Neural progenitor cell (in vitro differentiated cells): ENCODE data around the gene SPAG7. TPM values are rescaled to one million over a fixed set of nuclear protein-coding genes. Genes with fewer than 3 reads are reported as not detected.

Experiments used
- DNase-seq: peaks from one replicate; pipeline ENCODE4 v3.0.0-alpha.2; 2016; ENCODE audit warnings: low spot score
- H2AFZ ChIP-seq: fragments of 200-600 bp; sonication (generic); replicated peaks from 2 replicates; pipeline ENCODE4 v1.6.1; 2016; ENCODE audit warnings: antibody characterized with exemption
- H3F3A ChIP-seq: fragments of 200-600 bp; sonication (generic); 2 replicates; pipeline ENCODE4 v1.6.1; 2016; ENCODE audit warnings: antibody characterized with exemption, low read depth
- H3K27ac ChIP-seq: fragments of 200-600 bp; sonication (generic); 2 replicates; pipeline ENCODE4 v1.5.1; 2016; ENCODE audit warnings: mild to moderate bottlenecking
- H3K27me3 ChIP-seq: fragments of 200-600 bp; sonication (generic); 2 replicates; pipeline ENCODE4 v1.6.1; 2016; ENCODE audit warnings: mild to moderate bottlenecking, moderate library complexity
- H3K36me3 ChIP-seq: fragments of 200-600 bp; sonication (generic); 2 replicates; pipeline ENCODE4 v1.5.1; 2016
- H3K4me1 ChIP-seq: fragments of 200-600 bp; sonication (generic); 2 replicates; pipeline ENCODE4 v1.6.1; 2016; ENCODE audit warnings: mixed run types
- H3K4me2 ChIP-seq: fragments of 200-600 bp; sonication (generic); 2 replicates; pipeline ENCODE4 v1.6.1; 2016
- H3K4me3 ChIP-seq: fragments of 200-600 bp; sonication (generic); 2 replicates; pipeline ENCODE4 v1.5.1; 2016
- H3K79me2 ChIP-seq: fragments of 200-600 bp; sonication (generic); 2 replicates; pipeline ENCODE4 v1.6.1; 2016; ENCODE audit warnings: low read depth
- H3K9ac ChIP-seq: fragments of 200-600 bp; sonication (generic); 2 replicates; pipeline ENCODE4 v1.6.1; 2016
- H3K9me3 ChIP-seq: fragments of 200-600 bp; sonication (generic); 2 replicates; pipeline ENCODE4 v1.5.1; 2016; ENCODE audit warnings: low read depth
- H4K20me1 ChIP-seq: fragments of 200-600 bp; sonication (generic); 2 replicates; pipeline ENCODE4 v1.6.1; 2016; ENCODE audit warnings: low read depth
- H3K27ac Mint-ChIP-seq: 3 replicates; pipeline ENCODE4 v1.8.0; 2021; ENCODE audit warnings: mixed read lengths
- H3K27me3 Mint-ChIP-seq: 2 replicates; pipeline ENCODE4 v1.8.0; 2022; ENCODE audit warnings: low read depth, mild to moderate bottlenecking, inconsistent platforms, moderate library complexity, mixed read lengths; ENCODE audit not compliant: insufficient read depth
- H3K36me3 Mint-ChIP-seq: 3 replicates; pipeline ENCODE4 v1.8.0; 2021; ENCODE audit warnings: mixed read lengths
- H3K4me1 Mint-ChIP-seq: 3 replicates; pipeline ENCODE4 v1.8.0; 2021; ENCODE audit warnings: mixed read lengths
- H3K4me3 Mint-ChIP-seq: 3 replicates; pipeline ENCODE4 v1.8.0; 2021; ENCODE audit warnings: mild to moderate bottlenecking, moderate library complexity, mixed read lengths
- H3K9me3 Mint-ChIP-seq: 3 replicates; pipeline ENCODE4 v1.8.0; 2020; ENCODE audit warnings: mixed read lengths
- EZH2 ChIP-seq: fragments of 200-600 bp; sonication (generic); IDR thresholded peaks from 2 replicates; pipeline ENCODE4 v1.6.1; 2017; ENCODE audit warnings: antibody characterized with exemption, mild to moderate bottlenecking, moderate library complexity
- EZH2phosphoT487 ChIP-seq: fragments of 200-600 bp; sonication (generic); IDR thresholded peaks from 2 replicates; pipeline ENCODE4 v1.6.1; 2017; ENCODE audit warnings: antibody characterized with exemption
- total RNA-seq: library from RNA; depleted of rRNA; stranded (reverse); fragments of >200 nt; gene quantifications from 2 replicates; pipeline ENCODE4 v1.2.3, GENCODE V29; 2015; ENCODE audit warnings: low replicate concordance
- TF ChIP-seq, protein P1 (sequence below): fragments of 200-600 bp; sonication (generic); IDR thresholded peaks from 2 replicates; pipeline ENCODE4 v1.5.1; 2017; ENCODE audit warnings: antibody characterized with exemption, mild to moderate bottlenecking

The SPAG7 gene
- total RNA-seq, 1 donor from 2014 or later, result 79.7 TPM

DNA sequence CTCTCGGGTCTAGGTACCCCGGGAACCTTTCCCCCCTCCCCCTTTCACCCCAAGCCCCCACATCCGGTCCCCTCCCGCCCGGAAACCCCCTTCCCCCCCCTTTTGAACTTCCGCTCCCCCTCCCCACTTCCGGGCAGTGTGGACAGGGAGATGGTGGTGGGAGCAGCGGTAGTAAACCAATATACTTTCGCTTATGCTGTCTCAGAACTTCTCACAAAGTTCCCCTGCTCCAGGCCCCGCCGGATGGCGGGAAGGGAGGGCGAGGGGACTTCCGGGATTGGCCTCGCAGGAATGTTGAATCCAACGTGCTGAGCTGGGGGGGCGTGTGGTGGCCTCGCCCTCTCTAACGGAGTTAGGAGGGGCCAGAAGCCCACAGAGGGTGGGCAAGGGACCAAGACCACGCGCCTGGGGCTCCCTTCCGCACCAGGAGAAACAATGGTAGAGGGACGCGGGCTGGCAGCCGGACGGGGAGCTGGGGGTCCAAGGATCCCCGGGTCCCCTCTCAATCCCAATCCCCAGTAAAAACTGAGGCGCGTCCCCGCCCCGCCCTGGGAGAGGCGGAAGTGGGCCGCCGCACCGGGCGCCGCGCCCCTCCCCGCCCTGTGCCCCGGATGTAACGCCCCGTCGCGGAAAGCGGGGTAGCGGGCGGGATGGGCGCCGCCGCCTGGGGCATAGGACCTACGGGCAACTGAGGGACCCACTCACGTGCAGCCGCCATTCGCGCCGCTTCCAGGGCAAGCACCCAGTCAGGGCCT is 20.0 kb downstream of the SPAG7 start:
- Mint-ChIP-seq H3K4me3 (peak overlapping the region; percentile 93), H3K9me3 (no peaks in the 10 kb centered on the region), H3K27ac (peak overlapping the region; percentile 93), H3K27me3 (peaks cover 16% of the 10 kb centered on the region), H3K36me3 (peaks cover 24% of the 10 kb centered on the region), H3K4me1 (peaks cover 40% of the 10 kb centered on the region)
- Histone ChIP-seq H3K4me2 (peak overlapping the region; percentile 87), H3K27me3 (no peaks in the 10 kb centered on the region), H3K27ac (peak overlapping the region; percentile 71), H3K79me2 (peaks cover 61% of the 10 kb centered on the region), H3K9me3 (no peaks in the 10 kb centered on the region), H3F3A (peaks cover 89% of the 10 kb centered on the region), H3K9ac (peak overlapping the region; percentile 62), H3K4me1 (peaks cover 22% of the 10 kb centered on the region), H4K20me1 (peaks cover 39% of the 10 kb centered on the region), H3K36me3 (no peaks in the 10 kb centered on the region), H3K4me3 (peak overlapping the region; percentile 77), H2AFZ (peak overlapping the region; percentile 39)
- TF ChIP-seq EZH2, result no peak
- TF ChIP-seq EZH2phosphoT487, result no peak
- TF ChIP-seq, protein P1, sequence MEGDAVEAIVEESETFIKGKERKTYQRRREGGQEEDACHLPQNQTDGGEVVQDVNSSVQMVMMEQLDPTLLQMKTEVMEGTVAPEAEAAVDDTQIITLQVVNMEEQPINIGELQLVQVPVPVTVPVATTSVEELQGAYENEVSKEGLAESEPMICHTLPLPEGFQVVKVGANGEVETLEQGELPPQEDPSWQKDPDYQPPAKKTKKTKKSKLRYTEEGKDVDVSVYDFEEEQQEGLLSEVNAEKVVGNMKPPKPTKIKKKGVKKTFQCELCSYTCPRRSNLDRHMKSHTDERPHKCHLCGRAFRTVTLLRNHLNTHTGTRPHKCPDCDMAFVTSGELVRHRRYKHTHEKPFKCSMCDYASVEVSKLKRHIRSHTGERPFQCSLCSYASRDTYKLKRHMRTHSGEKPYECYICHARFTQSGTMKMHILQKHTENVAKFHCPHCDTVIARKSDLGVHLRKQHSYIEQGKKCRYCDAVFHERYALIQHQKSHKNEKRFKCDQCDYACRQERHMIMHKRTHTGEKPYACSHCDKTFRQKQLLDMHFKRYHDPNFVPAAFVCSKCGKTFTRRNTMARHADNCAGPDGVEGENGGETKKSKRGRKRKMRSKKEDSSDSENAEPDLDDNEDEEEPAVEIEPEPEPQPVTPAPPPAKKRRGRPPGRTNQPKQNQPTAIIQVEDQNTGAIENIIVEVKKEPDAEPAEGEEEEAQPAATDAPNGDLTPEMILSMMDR, result no peak
- DNase-seq, result peak; percentile 81

DNA sequence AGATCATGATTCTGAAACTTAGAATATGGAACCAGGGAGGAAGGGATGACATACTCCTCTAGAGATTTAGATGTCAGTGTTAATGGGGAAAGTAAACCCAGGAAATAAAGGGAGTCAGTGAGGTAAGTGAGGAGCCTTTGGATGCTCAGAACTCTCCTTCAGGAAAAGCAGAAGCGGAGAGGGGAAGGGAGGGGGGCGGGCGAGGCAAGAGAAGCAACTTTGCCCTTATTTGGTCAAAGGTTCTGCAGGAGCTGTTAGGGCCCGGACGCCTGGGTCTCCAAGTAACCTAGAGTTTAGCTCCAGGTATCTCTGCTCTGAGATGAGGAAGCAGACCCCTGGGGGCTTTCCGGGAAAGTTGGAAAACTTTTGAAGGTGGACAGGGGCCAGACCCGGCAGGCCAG is 20.6 kb downstream of the SPAG7 start:
- no peak for TF ChIP-seq EZH2
- TF ChIP-seq, protein P1, result no peak
- TF ChIP-seq EZH2phosphoT487, result no peak
- Histone ChIP-seq H3K27ac (peak overlapping the region; percentile 71), H3K4me3 (peak overlapping the region; percentile 77), H4K20me1 (peaks cover 42% of the 10 kb centered on the region), H3K9me3 (no peaks in the 10 kb centered on the region), H3K79me2 (peaks cover 67% of the 10 kb centered on the region), H3K36me3 (no peaks in the 10 kb centered on the region), H3F3A (peaks cover 89% of the 10 kb centered on the region), H3K4me1 (peaks cover 20% of the 10 kb centered on the region), H3K9ac (peak overlapping the region; percentile 62), H3K4me2 (peak overlapping the region; percentile 87), H2AFZ (no peak overlapping the region), H3K27me3 (no peaks in the 10 kb centered on the region)
- peaks cover 41% of the 10 kb centered on the region for H3K4me1 Mint-ChIP-seq
- H3K36me3 Mint-ChIP-seq, result peaks cover 24% of the 10 kb centered on the region
- H3K9me3 Mint-ChIP-seq, result no peaks in the 10 kb centered on the region
- DNase-seq, result peak; percentile 44
- peak overlapping the region; percentile 88 for H3K27ac Mint-ChIP-seq
- peak overlapping the region; percentile 93 for H3K4me3 Mint-ChIP-seq
- peaks cover 17% of the 10 kb centered on the region for H3K27me3 Mint-ChIP-seq

- Histone ChIP-seq H2AFZ (no peak overlapping the region), H3K27ac (peak overlapping the region; percentile 34), H3K79me2 (peaks cover 70% of the 10 kb centered on the region), H3K4me3 (peak overlapping the region; percentile 77), H3K27me3 (no peaks in the 10 kb centered on the region), H4K20me1 (peaks cover 47% of the 10 kb centered on the region), H3F3A (peaks cover 89% of the 10 kb centered on the region), H3K9me3 (no peaks in the 10 kb centered on the region), H3K9ac (peak overlapping the region; percentile 62), H3K36me3 (no peaks in the 10 kb centered on the region), H3K4me1 (peaks cover 16% of the 10 kb centered on the region), H3K4me2 (peak overlapping the region; percentile 87)
- H3K27ac Mint-ChIP-seq, result peak overlapping the region; percentile 88
- H3K4me3 Mint-ChIP-seq, result peak overlapping the region; percentile 93
- no peaks in the 10 kb centered on the region for H3K9me3 Mint-ChIP-seq
- peaks cover 41% of the 10 kb centered on the region for H3K4me1 Mint-ChIP-seq
- TF ChIP-seq, protein P1, result no peak
- TF ChIP-seq EZH2phosphoT487 (no peak), EZH2 (no peak)
- DNase-seq, result no peak
- H3K27me3 Mint-ChIP-seq, result peaks cover 13% of the 10 kb centered on the region
- H3K36me3 Mint-ChIP-seq, result peaks cover 27% of the 10 kb centered on the region
Observed at GRCh38 chr17:4946312-4946976, 21.2 kb downstream of the SPAG7 start.
